ENCODE data around the gene ABHD10. TPM values are rescaled to one million over a fixed set of nuclear protein-coding genes. Genes with fewer than 3 reads are reported as not detected.

Gene ABHD10
- total and polyA plus RNA-seq, 8 donors, result 11.6 to 61.7 (median 15.1) TPM; not detected in 1

DNA sequence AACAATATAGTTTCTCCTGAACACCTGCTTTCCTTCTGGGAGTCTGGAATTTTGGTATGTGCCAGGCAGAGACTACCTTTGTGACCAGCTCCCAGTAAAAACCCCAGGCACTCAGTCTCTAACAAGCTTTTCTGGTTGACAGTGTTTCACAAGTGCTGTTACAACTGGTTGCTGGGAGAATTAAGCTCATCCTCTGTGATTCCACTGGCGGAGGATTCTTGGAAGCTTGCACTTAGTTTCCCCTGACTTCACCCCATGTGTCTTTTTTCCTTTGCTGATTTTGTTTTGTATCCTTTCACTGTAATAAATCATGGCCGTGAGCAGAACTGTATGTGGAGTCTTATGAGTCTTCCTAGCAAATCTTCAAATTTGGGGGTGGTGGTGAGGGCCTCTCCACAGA, 14.2 kb downstream of the ABHD10 start:
- no peak for DNase-seq
- H3K4me3 ChIP-seq, result no peak overlapping the region
- H3K27me3 ChIP-seq, result peaks cover 0 to 2% (median under 1%) of the 10 kb centered on the region in 3 donors
- intact Hi-C loops (cut with DNase I; ENCODE audit: low total_unique reads), result no loop called here
- WGBS, 5 donors, result 70 to 100% (median 89%) methylated on average over 2 of the region's 2 CpGs
- TF ChIP-seq POLR2AphosphoS5 (IDR thresholded peaks at IDR 0.05), result no peak
- H3K9me3 ChIP-seq, result no peaks in the 10 kb centered on the region
- H3K36me3 ChIP-seq, result peaks cover 6 to 37% (median 32%) of the 10 kb centered on the region in 4 donors
- H3K4me1 ChIP-seq, result peaks cover 0 to 9% (median 0%) of the 10 kb centered on the region in 4 donors
- no peak overlapping the region for H3K27ac ChIP-seq

DNA sequence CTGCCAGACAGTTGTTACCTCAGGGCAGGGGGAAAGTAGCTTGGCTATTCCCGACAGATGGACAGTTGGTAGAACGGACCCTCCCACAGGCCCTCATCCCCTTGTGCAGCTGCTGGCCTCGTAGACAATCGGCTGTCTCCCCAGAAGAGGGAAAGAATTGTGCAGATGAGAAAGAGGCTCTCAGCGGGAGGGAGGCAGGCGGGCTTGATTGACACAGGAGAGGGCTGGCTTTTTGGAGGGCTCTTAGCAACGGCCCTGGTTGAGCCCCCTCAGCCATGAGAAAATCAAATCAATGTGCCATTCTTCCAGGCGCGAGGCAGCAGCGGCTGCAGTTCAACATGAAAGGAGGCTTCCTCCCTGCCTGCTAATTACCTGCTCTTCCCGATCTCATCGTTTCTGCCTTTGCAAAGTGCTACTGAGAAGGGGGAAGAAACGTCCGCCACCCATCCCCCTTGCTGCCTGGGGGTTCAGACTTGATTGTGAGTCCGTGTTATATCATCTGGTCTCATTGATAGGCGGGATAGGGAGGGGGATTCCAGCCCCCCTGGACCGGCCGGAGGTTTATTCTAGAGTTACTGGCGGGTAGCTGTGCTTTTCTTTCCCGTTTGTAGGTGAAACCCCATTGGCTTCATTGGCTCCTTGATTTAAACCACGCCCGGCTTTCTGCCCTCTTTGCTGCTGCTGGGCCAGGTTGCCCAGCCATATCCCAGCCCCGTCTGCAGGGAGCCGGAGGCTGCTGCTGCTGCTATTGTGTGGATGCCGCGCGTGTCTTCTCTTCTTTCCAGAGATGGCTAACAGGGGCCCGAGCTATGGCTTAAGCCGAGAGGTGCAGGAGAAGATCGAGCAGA, 20.0 kb downstream of the ABHD10 start, which contains the start of gene TAGLN3:
Gene TAGLN3 (plus strand): TSS at position 287 of the 848 bp plus-strand sequence. CDS start 501 bp downstream, at position 788.
- TF ChIP-seq, protein P1, sequence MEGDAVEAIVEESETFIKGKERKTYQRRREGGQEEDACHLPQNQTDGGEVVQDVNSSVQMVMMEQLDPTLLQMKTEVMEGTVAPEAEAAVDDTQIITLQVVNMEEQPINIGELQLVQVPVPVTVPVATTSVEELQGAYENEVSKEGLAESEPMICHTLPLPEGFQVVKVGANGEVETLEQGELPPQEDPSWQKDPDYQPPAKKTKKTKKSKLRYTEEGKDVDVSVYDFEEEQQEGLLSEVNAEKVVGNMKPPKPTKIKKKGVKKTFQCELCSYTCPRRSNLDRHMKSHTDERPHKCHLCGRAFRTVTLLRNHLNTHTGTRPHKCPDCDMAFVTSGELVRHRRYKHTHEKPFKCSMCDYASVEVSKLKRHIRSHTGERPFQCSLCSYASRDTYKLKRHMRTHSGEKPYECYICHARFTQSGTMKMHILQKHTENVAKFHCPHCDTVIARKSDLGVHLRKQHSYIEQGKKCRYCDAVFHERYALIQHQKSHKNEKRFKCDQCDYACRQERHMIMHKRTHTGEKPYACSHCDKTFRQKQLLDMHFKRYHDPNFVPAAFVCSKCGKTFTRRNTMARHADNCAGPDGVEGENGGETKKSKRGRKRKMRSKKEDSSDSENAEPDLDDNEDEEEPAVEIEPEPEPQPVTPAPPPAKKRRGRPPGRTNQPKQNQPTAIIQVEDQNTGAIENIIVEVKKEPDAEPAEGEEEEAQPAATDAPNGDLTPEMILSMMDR (IDR thresholded peaks at IDR 0.05), result no peak
- TF ChIP-seq EP300 (IDR thresholded peaks at IDR 0.05) (no peak), POLR2AphosphoS5 (IDR thresholded peaks at IDR 0.05) (no peak), POLR2A (IDR thresholded peaks at IDR 0.05) (no peak)
- Histone ChIP-seq H3K4me1 (peaks cover 7 to 16% (median 15%) of the 10 kb centered on the region in 4 donors), H3K36me3 (peaks cover 0 to under 1% (median 0%) of the 10 kb centered on the region in 4 donors), H3K27ac (no peak within 1 kb of the TSS), H3K27me3 (peaks cover 0 to 26% (median 10%) of the 10 kb centered on the region in 3 donors), H3K9me3 (no peaks in the 10 kb centered on the region), H3K4me3 (peak within 1 kb of the TSS; percentile 37 to 51 (median 42))
- DNase-seq, result peak; percentile 54 to 67
- WGBS, 5 donors, result 5 to 24% (median 9%) methylated on average over 25 to 30 of the region's 30 CpGs
- intact Hi-C loops (cut with DNase I; ENCODE audit: low total_unique reads), result no loop called here

DNA sequence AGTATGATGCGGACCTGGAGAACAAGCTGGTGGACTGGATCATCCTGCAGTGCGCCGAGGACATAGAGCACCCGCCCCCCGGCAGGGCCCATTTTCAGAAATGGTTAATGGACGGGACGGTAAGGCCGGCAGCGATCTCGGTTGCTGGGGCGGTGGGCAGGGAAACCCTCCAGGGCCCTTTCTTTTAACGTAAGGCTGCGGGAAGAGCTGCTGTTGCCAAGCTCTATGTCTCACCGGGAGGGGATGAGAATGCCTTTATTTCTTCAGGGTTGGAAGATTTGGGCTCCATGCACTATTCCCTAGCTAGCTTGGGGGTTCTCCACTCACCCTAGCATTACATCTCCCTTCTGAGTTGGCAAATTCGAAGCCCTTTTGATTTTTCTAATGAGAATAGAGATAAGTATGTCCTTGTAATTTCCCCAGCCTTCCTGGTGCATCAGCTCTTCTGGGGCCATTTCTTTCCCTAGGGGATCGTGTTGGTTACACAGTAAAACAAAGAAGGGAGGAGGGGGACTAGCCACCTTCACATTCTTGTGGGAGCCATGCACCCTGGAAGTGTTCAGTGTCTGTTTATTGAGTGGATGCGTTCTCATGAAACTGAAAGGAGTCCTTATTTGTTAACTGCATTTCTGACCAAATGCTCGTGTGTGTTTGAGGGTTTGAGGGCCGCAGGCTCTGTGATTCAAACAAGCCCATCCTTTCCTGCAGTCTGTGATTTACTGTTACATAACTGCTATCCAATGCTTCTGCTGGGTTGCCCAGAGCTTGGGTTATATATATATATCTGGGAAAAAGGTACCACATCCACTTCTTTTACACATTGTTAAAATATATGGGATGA, 20.9 kb downstream of the ABHD10 start:
- Histone ChIP-seq H3K36me3 (no peaks in the 10 kb centered on the region), H3K27ac (no peak overlapping the region), H3K4me1 (peaks cover 7 to 16% (median 15%) of the 10 kb centered on the region in 4 donors), H3K9me3 (no peaks in the 10 kb centered on the region), H3K4me3 (peak overlapping the region; percentile 37 to 51 (median 42)), H3K27me3 (peaks cover 0 to 26% (median 10%) of the 10 kb centered on the region in 3 donors)
- no peak for TF ChIP-seq POLR2A (IDR thresholded peaks at IDR 0.05)
- no peak for TF ChIP-seq EP300 (IDR thresholded peaks at IDR 0.05)
- TF ChIP-seq POLR2AphosphoS5 (IDR thresholded peaks at IDR 0.05), result no peak
- TF ChIP-seq, protein P1 (IDR thresholded peaks at IDR 0.05), result no peak
- intact Hi-C loops (cut with DNase I; ENCODE audit: low total_unique reads), result no loop called here
- DNase-seq, result no peak
- WGBS, 5 donors, result 27 to 46% (median 30%) methylated on average over 14 to 19 of the region's 19 CpGs

DNA sequence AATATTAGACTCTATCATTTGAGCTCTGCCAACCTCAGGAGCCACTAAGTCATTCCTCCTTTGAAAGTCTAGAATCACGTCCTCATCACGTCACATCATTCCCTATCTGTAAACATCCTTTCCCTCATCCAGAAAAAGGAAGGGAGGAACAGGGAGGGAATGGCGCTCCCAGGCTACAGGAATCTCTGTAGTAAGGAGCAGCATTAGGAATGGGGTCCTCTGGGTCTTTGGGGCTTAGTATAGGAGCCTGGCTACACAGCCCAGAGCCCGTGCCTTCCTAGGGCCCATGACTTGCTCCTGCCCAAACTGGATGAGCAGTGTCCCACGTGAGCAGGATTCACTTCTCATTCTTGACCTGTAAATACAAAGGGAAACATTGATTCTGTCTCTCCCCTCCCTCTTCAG, 21.5 kb downstream of the ABHD10 start:
- Histone ChIP-seq H3K4me1 (peaks cover 7 to 16% (median 15%) of the 10 kb centered on the region in 4 donors), H3K36me3 (no peaks in the 10 kb centered on the region), H3K27me3 (peaks cover 0 to 26% (median 10%) of the 10 kb centered on the region in 3 donors), H3K9me3 (no peaks in the 10 kb centered on the region), H3K4me3 (no peak overlapping the region), H3K27ac (no peak overlapping the region)
- 91 to 94% (median 92%) methylated on average over 5 of the region's 5 CpGs for WGBS, 5 donors
- DNase-seq, result no peak
- TF ChIP-seq POLR2A (IDR thresholded peaks at IDR 0.05) (no peak), POLR2AphosphoS5 (IDR thresholded peaks at IDR 0.05) (no peak)
- TF ChIP-seq, protein P1 (IDR thresholded peaks at IDR 0.05), result no peak
- intact Hi-C loops (cut with DNase I; ENCODE audit: low total_unique reads), result no loop called here
